GM12878 (cell line): ENCODE results near the gene EMP3. TPM values are rescaled to one million over a fixed set of nuclear protein-coding genes. Genes with fewer than 3 reads are reported as not detected.

Source experiments
- CBX5 ChIP-seq: sonication (generic); IDR thresholded peaks from 2 replicates; pipeline ENCODE4 v1.6.1; 2016; ENCODE audit warnings: low read depth, moderate library complexity, mild to moderate bottlenecking, inconsistent platforms
- FOXM1 ChIP-seq: IDR thresholded peaks from 2 replicates; pipeline ENCODE4 v1.6.1; 2012; ENCODE audit warnings: low read depth, mild to moderate bottlenecking, inconsistent platforms, low read length, moderate library complexity
- GABPA ChIP-seq: IDR thresholded peaks from 2 replicates; pipeline ENCODE4 v1.6.1; 2014; ENCODE audit warnings: antibody characterized with exemption, low read depth, mild to moderate bottlenecking, inconsistent platforms
- IRF4 ChIP-seq: IDR thresholded peaks from 2 replicates; pipeline ENCODE4 v1.6.1; 2011; ENCODE audit warnings: low read depth, low read length
- JUNB ChIP-seq: IDR thresholded peaks from 2 replicates; pipeline ENCODE4 v1.6.1; 2016; ENCODE audit warnings: antibody characterized with exemption, mild to moderate bottlenecking
- NFYB ChIP-seq: IDR thresholded peaks from 2 replicates; pipeline ENCODE4 v1.6.1; 2011; ENCODE audit warnings: low read depth, mild to moderate bottlenecking, low read length, improper control_type of control experiment, moderate library complexity; ENCODE audit not compliant: insufficient read depth
- POLR2AphosphoS2 ChIP-seq: IDR thresholded peaks from 2 replicates; pipeline ENCODE4 v1.6.1; 2011; ENCODE audit warnings: low read depth, mild to moderate bottlenecking, low read length, improper control_type of control experiment, moderate library complexity
- SPI1 ChIP-seq: IDR thresholded peaks from 2 replicates; pipeline ENCODE4 v1.6.1; 2011; ENCODE audit warnings: low read depth, mild to moderate bottlenecking, low read length, moderate library complexity, borderline replicate concordance; ENCODE audit not compliant: insufficient read depth
- SREBF2 ChIP-seq: IDR thresholded peaks from 2 replicates; pipeline ENCODE4 v1.6.1; 2012; ENCODE audit warnings: mild to moderate bottlenecking, low read length
- STAT1 ChIP-seq: fragments of 450-650 bp; conservative IDR thresholded peaks from 2 replicates; pipeline ENCODE4 v1.6.1; 2014; ENCODE audit warnings: antibody characterized with exemption, mild to moderate bottlenecking
- ZNF24 ChIP-seq: fragments of 450-650 bp; IDR thresholded peaks from 2 replicates; pipeline ENCODE4 v1.6.1; 2017; ENCODE audit warnings: antibody characterized with exemption, mild to moderate bottlenecking
- ZNF622 ChIP-seq: fragments of 450-650 bp; IDR thresholded peaks from 2 replicates; pipeline ENCODE4 v1.6.1; 2017; ENCODE audit warnings: mild to moderate bottlenecking, inconsistent platforms
- ZSCAN29 ChIP-seq: fragments of 450-650 bp; IDR thresholded peaks from 2 replicates; pipeline ENCODE4 v1.6.1; 2017; ENCODE audit warnings: mild to moderate bottlenecking, moderate library complexity
- polyA plus RNA-seq, 11 experiments: library from polyadenylated mRNA; depleted of rRNA in 4 of 11; unstranded in 6 of 11; stranded (reverse) in 5 of 11; fragments of >200 nt; fragmentation: Nextera tagmentation in 4 of 11; fragmentation: Illumina TruSeq in 1 of 11; extraction: Ambion mirVana in 4 of 11; extraction: Trizol in 1 of 11; gene quantifications; 1 replicate in 1 of 11; 2 replicates in 10 of 11; pipeline versions ENCODE4 v1.2.1 to v1.2.3, GENCODE V29; 2011 to 2016; ENCODE audit warnings: inconsistent platforms in 2 of 11, missing spikeins in 2 of 11, low read depth in 1 of 11
- total RNA-seq, 4 experiments: library from RNA; depleted of rRNA in 3 of 4; stranded (reverse); fragments of >200 nt in 3 of 4; fragmentation: Illumina TruSeq in 1 of 4; extraction: Trizol in 1 of 4; gene quantifications; 2 replicates each; pipeline versions ENCODE4 v1.2.1 to v1.2.3, GENCODE V29; 2013 to 2021
- TF ChIP-seq, protein P1 (sequence below): fragments of 150-350 bp; IDR thresholded peaks from 2 replicates; pipeline ENCODE4 v1.6.1; 2014; ENCODE audit warnings: mild to moderate bottlenecking, low read depth, low read length
- TF ChIP-seq, protein P2 (sequence below): IDR thresholded peaks from 2 replicates; pipeline ENCODE4 v1.6.1; 2011; ENCODE audit warnings: mild to moderate bottlenecking, low read depth, low read length, moderate library complexity; ENCODE audit not compliant: insufficient replicate concordance
- TF ChIP-seq, protein P3 (sequence below): fragments of 450-650 bp; formaldehyde crosslinking; IDR thresholded peaks from 2 replicates; pipeline ENCODE4 v1.4.0; 2020; ENCODE audit warnings: mild to moderate bottlenecking, moderate library complexity
- TF ChIP-seq, protein P4 (sequence below): IDR thresholded peaks from 2 replicates; pipeline ENCODE4 v1.6.1; 2011; ENCODE audit warnings: borderline replicate concordance, low read depth, mild to moderate bottlenecking, moderate library complexity, mixed read lengths, low read length; ENCODE audit not compliant: insufficient read depth; ENCODE audit errors: extremely low read length
- TF ChIP-seq, protein P5 (sequence below): fragments of 450-650 bp; IDR thresholded peaks from 2 replicates; pipeline ENCODE4 v1.6.1; 2017; ENCODE audit warnings: borderline replicate concordance

EMP3 gene
- total and polyA plus RNA-seq, 10 of the 15 experiments (the other 5 are each of a cell fraction or from before 2014, with no cell fraction given) = 53.2 to 224 (median 134) TPM

DNA sequence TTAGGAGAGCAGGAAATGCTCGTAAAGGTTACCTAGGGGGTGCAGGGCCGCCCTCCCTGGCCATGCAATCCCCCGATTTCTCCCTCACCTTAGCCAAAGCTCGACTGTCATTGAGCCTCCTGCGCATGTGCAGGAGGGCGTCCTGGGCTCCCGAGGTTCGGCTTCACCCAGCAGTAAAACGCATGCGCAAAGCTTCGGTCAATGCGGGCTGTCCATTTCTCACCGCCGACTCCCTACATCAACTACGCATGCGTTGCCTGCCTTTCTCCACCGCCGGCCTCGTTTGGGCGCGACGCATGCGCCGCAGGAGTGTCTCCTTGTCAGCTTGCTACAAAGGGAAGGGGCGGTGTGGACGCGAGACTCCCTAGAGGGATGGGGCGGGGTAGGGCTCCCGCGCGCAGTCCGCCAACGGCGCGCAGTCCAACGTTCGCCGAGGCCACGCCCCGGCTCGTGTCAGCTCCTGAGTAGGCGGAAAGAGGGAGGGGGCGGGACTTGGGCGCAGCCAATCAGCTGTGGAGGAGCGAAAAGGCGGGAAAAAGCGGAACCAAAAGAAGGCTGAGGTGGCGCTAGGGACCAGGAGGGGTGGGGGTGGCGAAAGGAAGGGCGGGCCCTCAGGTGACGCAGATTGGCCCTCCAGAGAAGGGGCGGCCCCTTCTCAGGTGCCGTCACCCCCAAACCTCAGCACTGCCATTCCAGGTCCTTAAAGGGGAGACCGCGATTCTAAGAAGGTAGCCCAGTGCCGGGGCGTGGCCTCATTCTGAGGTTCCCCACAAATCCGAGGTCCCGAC is 38.7 kb downstream of the EMP3 start, which contains the start of the genes SYNGR4 and TMEM143 (continued):
- TF ChIP-seq GABPA (no peak), ZSCAN29 (no peak), SREBF2 (no peak), CBX5 (no peak), FOXM1 (no peak), ZNF24 (no peak), STAT1 (no peak), JUNB (no peak), SPI1 (peak; percentile 12; the same call in 1 of the 2 replicates), ZNF622 (no peak), NFYB (peak; percentile 87), POLR2AphosphoS2 (0 out of 2 replicates have a peak, but pooled peaks have one; percentile 10), IRF4 (no peak)
- TF ChIP-seq, protein P1, sequence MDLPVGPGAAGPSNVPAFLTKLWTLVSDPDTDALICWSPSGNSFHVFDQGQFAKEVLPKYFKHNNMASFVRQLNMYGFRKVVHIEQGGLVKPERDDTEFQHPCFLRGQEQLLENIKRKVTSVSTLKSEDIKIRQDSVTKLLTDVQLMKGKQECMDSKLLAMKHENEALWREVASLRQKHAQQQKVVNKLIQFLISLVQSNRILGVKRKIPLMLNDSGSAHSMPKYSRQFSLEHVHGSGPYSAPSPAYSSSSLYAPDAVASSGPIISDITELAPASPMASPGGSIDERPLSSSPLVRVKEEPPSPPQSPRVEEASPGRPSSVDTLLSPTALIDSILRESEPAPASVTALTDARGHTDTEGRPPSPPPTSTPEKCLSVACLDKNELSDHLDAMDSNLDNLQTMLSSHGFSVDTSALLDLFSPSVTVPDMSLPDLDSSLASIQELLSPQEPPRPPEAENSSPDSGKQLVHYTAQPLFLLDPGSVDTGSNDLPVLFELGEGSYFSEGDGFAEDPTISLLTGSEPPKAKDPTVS = no peak
- TF ChIP-seq, protein P2, sequence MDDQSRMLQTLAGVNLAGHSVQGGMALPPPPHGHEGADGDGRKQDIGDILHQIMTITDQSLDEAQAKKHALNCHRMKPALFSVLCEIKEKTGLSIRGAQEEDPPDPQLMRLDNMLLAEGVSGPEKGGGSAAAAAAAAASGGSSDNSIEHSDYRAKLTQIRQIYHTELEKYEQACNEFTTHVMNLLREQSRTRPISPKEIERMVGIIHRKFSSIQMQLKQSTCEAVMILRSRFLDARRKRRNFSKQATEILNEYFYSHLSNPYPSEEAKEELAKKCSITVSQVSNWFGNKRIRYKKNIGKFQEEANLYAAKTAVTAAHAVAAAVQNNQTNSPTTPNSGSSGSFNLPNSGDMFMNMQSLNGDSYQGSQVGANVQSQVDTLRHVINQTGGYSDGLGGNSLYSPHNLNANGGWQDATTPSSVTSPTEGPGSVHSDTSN = no peak
- TF ChIP-seq, protein P3, sequence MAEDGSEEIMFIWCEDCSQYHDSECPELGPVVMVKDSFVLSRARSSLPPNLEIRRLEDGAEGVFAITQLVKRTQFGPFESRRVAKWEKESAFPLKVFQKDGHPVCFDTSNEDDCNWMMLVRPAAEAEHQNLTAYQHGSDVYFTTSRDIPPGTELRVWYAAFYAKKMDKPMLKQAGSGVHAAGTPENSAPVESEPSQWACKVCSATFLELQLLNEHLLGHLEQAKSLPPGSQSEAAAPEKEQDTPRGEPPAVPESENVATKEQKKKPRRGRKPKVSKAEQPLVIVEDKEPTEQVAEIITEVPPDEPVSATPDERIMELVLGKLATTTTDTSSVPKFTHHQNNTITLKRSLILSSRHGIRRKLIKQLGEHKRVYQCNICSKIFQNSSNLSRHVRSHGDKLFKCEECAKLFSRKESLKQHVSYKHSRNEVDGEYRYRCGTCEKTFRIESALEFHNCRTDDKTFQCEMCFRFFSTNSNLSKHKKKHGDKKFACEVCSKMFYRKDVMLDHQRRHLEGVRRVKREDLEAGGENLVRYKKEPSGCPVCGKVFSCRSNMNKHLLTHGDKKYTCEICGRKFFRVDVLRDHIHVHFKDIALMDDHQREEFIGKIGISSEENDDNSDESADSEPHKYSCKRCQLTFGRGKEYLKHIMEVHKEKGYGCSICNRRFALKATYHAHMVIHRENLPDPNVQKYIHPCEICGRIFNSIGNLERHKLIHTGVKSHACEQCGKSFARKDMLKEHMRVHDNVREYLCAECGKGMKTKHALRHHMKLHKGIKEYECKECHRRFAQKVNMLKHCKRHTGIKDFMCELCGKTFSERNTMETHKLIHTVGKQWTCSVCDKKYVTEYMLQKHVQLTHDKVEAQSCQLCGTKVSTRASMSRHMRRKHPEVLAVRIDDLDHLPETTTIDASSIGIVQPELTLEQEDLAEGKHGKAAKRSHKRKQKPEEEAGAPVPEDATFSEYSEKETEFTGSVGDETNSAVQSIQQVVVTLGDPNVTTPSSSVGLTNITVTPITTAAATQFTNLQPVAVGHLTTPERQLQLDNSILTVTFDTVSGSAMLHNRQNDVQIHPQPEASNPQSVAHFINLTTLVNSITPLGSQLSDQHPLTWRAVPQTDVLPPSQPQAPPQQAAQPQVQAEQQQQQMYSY = no peak
- TF ChIP-seq, protein P4, sequence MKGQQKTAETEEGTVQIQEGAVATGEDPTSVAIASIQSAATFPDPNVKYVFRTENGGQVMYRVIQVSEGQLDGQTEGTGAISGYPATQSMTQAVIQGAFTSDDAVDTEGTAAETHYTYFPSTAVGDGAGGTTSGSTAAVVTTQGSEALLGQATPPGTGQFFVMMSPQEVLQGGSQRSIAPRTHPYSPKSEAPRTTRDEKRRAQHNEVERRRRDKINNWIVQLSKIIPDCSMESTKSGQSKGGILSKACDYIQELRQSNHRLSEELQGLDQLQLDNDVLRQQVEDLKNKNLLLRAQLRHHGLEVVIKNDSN = no peak
- TF ChIP-seq, protein P5, sequence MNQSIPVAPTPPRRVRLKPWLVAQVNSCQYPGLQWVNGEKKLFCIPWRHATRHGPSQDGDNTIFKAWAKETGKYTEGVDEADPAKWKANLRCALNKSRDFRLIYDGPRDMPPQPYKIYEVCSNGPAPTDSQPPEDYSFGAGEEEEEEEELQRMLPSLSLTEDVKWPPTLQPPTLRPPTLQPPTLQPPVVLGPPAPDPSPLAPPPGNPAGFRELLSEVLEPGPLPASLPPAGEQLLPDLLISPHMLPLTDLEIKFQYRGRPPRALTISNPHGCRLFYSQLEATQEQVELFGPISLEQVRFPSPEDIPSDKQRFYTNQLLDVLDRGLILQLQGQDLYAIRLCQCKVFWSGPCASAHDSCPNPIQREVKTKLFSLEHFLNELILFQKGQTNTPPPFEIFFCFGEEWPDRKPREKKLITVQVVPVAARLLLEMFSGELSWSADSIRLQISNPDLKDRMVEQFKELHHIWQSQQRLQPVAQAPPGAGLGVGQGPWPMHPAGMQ = no peak
